C4-2B (cell line): Measurements from ENCODE around the gene HDAC4.

Experiments used
- H3K27ac ChIP-seq: fragments of 450-650 bp; 2 replicates; pipeline ENCODE4 v1.5.1; 2017
- CTCF ChIP-seq: fragments of 450-650 bp; conservative IDR thresholded peaks from 2 replicates; pipeline ENCODE4 v1.5.1; 2017; ENCODE audit warnings: mild to moderate bottlenecking
- ZFX ChIP-seq: fragments of 450-650 bp; IDR thresholded peaks from 2 replicates; pipeline ENCODE4 v1.6.1; 2017

Gene HDAC4

DNA sequence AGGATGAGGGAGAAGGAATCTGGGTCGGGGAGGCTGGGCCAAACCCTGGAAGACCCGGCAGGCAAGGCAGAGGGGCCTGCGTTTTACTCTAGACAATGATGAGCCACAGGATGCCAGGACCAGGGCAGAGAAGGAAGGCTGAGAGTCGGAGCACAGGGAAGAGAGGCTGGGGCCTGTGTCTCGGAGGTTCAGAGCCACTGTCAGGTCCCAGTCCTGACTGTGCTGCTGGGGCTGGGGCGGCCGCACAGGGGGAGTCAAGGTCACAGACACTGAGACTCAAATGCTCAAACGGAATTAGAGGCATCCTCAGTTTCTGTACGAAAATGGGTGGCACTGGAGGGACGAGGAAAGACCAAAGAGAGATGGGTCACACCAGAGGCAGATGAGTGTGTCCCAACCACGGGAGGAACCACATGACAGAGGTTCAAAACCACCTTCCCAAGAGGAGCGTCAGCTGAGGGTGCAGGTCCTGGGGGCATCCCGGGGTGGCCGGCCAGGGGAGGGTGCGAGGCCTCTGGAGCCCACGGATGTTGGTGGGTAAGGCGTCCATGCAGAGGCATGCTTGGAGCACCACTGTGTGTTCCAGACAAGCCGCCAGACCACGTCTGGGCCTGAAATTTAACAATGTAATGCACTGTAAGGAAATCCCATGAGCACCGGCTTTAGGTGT, 14.7 kb downstream of the HDAC4 start:
- no peak overlapping the region for H3K27ac ChIP-seq
- no peak for TF ChIP-seq CTCF
- TF ChIP-seq ZFX, result no peak

- TF ChIP-seq ZFX (no peak), CTCF (no peak)
- no peak overlapping the region for H3K27ac ChIP-seq
Measured at GRCh38 chr2:239385096-239386000, 15.5 kb downstream of the HDAC4 start.

GRCh38 chr2:239383759-239384156, 17.1 kb downstream of the HDAC4 start:
- TF ChIP-seq CTCF (no peak), ZFX (no peak)
- no peak overlapping the region for H3K27ac ChIP-seq

GRCh38 chr2:239383036-239383758, 17.6 kb downstream of the HDAC4 start:
- TF ChIP-seq ZFX, result no peak
- TF ChIP-seq CTCF, result no peak
- no peak overlapping the region for H3K27ac ChIP-seq

DNA sequence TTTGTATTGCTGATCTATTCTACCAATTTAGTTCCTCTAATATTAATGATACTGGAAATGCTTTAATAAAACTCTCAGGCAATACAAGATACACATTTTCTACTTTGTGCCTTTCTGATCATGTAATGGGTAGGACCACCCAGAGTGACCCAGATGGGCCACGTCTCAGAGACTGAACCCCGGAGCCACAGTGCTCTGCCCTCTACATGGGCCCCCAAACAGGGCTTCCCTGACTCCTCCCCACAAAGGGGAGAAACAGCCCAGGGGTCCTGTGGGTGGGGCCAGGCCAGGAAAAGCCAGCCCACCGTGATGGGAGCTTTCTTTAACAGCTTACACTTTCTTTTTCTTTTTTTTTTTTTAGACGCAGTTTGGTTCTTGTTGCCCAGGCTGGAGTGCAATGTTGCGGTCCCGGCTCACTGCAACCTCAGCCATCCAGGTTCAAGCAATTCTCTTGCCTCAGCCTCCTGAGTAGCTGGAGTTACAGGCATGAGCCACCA, 18.4 kb downstream of the HDAC4 start:
- H3K27ac ChIP-seq, result no peak overlapping the region
- TF ChIP-seq ZFX (no peak), CTCF (no peak)

DNA sequence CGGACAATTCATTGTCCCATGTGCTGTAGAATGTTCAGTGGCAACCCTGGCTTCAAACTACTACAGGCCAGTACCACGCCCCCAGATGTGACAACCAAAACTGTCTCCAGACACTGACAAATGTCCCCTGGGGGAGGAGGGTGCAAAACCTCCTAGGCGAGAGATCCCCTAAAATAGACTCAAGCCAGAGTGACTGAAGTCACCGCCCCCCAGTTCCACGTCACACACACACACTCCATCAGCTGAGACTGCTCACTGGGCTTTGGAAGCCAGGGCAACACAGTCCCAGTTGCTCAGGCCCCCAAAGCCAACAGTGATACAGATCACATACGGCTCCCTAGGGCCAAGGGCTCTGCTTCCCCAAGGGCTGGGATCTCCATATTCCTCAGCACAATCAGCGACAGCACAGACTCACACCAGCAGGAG, 19.1 kb downstream of the HDAC4 start:
- H3K27ac ChIP-seq, result no peak overlapping the region
- TF ChIP-seq CTCF (no peak), ZFX (no peak)
